ENCODE measurements around the gene DDO.

The DDO gene, protein sequence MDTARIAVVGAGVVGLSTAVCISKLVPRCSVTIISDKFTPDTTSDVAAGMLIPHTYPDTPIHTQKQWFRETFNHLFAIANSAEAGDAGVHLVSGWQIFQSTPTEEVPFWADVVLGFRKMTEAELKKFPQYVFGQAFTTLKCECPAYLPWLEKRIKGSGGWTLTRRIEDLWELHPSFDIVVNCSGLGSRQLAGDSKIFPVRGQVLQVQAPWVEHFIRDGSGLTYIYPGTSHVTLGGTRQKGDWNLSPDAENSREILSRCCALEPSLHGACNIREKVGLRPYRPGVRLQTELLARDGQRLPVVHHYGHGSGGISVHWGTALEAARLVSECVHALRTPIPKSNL

DNA sequence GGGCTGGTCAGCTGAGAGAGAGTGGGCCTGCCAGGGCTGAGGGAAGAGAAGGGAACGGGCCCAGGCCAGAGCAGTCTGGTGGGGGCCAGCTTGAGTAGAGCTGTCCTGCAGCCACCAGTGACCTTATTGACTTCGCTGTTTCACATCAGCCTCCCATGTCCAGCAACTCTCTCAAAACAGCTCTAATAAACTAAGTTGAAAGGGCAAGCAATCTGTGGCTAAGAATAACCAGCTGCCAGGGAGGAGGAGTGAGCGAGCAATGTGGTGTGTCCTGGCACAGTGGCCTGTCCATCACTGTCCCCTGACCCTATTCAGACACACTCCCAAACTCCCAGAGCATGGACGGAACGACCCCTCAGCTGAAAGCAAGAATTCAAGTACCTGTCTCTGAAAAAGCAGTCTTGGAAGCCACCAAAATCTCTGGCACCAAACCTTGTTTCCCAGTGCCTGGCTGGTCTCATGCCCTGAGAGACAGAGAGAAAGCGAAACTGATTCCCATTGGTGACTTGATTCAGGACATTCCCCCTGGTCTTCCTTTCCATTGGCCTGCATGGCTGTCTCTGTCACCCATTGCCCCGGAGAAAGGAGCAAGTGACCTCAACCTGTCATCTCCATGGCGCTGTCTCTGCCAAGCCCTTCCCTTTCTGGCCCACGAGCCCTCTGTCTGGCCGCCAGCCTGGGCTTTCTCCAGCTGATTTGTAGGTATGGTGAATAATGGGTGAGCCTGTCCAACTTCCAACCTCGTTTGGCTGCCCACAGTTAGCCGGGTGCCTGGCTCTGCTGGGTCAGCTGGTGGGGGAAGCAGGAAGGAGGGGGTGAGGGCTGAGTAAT lies at the start of gene DDO:
TSS of gene DDO (minus strand) at position 490 of the 831 bp plus-strand sequence. CDS start 2,113 bp downstream, outside the sequence.
- DNase-seq, result peak; percentile 89

DNA sequence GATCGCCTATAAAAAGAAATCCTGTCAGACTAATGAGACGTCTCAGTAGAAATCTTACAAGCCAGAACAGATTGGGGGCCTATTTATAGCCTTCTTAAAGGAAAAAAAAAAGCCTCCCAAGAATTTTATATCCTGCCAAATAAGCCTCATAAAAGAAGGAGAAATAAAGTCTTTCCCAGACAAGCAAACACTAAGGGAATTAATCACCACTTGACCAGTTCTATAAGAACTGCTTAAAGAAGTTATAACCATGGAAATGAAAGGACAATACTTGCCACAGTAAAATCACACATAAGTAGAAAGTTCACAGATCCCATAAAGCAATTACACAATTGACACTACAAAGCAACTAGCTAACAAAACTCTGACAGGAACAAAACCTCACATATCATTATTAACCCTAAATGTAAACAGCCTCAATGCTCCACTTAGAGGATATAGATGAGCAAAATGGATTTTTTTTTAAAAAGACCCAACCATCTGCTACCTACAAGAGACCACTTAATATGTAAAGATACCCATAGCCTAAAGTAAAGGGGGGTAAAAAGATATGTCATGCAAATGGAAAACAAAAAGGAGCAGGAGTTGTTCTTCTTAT lies 47.6 kb upstream of the DDO start:
- DNase-seq, result no peak

DNA sequence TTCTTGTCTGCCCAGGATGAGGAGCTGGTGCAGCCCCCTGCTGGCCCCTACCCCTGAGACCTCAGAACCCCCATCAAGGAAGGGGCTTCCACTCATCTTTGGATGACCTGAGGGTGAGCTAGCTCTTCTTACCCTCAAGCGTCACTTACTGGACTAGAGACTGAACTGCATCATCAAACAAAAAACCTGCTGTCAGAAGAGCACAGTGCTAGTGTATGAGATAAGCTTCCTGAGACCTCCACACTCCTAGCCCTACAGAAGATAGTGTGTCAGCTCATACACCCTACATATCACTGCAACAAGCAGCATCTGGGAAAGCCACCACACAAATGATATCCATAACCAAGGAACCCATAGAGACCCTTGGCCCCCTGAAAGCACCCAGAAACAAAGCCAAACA lies 46.0 kb upstream of the DDO start:
- DNase-seq, result no peak

DNA sequence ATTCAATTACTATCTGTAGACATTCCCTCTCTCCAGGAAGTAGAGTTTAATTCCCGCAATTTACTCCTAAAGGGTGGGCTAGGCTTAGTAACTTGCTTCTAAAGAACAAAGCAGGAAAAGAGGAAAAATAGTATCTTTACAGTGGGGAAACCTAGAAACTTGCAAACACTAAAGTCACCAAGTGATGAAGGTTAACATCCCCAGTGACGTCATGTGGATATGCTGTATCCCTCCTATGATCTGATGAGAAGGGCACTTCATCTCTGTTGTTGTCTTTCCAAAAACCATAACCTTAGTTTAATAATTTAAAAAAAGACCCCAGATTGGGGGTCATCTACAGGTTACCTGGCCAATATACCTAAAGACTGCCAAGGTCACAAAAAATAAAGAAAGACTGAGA lies 43.8 kb upstream of the DDO start:
- no peak for DNase-seq

DNA sequence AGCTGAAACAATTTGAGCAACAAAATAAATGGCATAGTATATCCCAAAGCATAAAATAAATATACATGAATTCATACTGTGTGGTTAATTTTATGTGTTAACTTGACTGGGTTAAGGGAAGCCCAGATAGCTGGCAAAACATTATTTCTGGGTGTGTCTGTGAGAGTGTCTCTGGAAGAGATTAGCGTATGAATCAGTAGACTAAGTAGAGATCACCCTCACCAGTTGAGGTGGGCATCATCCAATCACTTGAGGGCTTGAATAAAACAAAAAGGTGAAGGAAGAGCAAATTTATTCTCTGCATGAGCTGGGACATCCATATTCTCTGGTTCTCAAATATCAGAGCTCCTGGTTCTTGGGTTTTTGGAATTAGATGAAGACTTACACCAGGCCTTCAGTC lies 43.1 kb upstream of the DDO start:
- no peak for DNase-seq

DNA sequence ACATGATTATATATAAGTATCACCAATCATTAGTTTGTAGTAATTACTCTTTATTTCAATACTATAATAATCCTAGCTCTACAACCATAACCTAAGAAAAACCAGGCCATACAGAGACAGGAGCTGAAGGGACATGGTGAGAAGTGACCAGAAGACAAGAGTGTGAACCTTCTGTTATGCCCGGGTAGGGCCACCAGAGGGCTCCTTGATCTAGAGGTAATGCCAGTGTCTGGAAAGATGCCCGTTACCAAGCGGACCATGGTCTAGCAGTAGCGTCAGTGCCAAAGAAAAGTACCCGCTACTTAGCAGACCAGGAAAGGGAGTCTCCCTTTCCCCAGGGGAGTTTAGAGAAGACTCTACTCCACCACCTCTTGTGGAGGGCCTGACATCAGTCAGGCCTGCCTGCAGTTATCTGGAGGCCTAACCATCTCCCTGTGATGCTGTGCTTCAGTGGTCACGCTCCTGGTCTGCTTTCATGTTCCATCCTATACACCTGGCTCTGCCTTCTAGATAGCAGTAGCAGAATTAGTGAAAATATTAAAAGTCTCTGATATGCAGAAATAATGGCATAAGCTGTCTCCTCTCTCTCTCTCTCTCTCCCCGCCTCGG lies 42.3 kb upstream of the DDO start:
- DNase-seq, result peak; percentile 36

DNA sequence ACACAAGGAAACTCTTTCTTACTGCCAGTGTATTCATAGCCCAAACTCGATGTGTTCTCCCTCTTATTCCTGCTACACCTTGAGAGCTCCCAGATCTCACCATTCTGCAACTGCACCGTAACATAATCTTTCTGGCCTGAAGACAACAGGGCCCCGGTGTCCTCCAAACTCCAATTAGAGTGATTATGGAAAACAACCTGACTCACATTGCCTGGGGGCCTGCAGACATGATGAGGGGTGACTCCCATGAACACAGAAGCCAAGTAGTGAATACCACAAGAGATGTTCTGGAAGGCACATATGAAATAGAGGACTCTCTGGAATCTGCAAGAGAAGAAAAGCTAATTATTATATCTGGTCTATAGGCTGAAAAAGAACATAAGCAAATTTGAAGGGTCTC lies 41.3 kb upstream of the DDO start:
- no peak for DNase-seq

DNA sequence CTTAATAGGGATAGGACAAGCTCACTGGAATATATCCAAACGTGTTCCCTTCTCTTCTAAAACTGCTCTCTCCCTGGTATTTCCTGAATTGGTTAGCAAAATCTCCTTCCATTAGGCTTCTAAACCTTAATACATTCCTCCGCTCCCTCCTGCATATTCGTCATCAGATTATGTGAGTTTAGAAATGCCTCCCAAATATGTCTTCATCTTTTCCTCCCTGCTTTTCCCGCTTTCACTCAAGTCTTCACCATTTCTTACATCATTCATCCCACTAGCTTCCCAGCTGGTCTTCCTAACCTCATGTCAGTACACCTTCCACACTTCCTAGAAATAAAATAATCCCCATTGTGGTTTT lies 34.1 kb upstream of the DDO start:
- no peak for DNase-seq

DNA sequence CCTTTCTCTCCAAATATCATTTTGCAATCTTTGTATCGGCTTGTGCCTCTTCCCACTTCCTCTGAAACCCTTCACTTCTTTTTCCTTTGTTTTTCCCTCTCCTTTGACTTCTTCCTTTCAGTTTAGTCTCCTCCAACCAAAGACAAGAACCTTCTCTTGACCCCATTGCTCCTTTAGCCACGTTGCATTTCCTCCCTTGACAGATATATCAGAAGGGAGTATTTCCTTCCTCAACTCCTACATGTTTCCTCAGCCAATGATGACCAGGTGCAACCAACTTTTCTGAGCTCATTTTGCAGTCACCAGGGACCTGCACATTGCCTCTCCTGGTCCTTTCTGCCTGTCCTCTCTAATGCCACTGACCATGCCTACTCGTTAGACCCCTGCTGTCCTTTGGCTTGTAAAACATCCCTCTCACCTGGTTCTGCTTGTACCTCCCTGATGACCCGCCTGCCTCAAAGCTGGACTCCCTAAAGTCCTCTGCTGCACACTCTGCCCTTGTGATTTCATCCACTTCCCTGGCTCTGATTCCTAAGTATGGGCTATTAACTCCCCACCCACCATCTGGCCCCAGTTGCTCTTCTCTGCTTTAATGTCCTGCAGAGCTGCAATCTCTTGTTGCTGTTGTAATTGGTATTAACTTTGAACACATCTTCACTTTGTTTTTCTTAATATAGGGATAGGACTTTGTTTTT lies 33.6 kb upstream of the DDO start:
- peak; percentile 11 for DNase-seq

DNA sequence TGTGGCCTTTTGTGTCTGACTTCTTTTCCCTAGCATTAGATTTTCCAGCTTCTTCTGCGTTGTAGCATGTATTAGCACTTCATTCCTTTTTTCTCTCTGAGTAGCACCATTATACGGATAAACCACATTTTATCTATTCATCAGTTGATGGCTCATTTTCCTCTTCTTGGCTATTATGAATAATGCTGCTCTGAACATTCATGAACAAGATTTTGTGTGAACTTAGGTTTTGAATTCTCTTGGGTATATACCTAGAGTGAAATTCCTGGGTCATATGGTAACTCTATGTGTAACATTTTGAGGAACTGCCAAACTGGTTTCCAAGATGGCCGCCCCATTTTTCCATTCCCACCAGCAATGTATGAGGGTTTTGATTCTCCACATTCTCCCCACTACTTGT lies 32.4 kb upstream of the DDO start:
- DNase-seq, result no peak

DNA sequence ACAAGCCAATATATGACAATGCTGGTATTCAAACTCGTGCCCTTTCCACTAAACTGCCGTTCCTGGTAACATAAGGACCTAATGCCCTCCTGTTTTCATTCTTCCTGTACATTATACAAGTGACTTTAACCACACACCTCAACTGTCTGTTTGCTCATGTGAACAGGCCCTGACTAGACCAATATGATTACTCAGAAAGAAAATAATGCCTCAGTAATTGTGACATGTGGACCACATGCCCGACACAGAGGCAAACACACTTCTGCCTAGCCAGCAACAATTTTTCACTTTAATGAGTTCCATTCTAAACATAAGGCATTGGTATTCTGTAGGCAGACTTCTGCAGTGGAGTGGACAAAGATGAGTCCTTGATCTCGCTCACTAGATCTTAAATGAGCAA lies 31.0 kb upstream of the DDO start:
- no peak for DNase-seq

DNA sequence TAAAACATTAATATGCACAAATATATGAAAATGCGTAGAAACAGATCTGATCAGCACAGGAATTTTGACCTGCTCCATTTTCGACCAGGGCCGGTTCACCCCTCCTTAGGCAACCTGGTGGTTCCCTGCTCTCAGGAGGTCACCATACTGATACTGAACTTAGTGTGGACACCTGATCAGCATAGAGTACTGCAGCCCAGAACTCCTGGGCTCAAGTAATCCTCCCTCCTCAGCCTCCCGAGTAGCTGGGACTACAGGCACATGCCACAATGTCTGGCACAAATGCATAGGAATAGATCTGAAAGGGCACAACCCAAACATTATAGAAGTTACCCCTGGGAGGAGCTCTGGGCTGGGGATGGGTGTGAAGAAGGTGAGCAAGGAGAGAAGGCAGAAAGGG lies 24.7 kb upstream of the DDO start:
- DNase-seq, result no peak

DNA sequence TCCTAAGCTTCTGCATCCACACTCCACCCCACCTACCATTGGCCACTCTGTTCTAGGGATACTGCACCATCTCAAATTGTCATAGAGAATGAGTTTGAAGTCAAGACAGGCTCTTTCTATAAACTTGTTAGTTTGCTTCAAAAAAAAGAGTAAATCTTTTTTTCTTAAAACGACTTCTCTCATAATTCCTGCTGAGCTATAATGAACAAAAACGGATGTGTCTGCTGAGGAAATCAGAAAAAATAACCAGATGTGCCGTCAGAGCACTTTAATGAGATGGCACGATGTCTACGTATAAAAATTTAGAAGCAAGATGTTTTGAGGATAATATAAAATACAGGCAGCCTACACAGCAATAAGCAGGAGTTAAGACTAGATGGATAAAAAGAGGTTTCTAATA lies 24.0 kb upstream of the DDO start:
- no peak for DNase-seq

DNA sequence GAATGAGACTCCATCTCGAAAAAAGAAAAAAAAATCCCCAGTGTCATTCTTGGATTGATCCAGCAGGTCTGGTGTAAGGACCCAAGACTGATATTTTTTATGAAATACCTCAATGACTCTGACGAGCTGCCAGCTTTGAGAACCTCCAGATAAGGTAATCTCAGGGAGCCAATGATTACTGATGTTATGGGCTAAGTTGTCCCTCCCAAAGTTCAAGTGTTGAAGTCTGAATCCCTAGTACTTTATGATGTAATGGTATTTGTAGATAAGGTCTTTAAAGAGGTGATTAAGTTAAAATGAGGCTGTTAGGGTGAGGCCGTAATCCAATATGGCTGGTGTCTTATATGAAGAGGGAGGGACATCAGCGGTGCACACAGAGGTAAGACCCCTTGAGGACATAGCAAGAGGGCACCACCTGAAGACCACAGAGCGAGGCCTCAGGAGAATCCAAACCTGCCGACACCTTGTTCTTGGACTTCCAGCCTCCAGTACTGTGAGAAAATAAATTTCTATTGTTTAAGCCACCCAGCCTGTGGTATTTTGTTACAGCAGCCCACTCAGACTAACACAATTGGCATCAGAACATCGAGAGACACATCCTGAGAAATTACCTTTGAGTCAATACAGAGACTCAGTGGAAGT lies 19.7 kb upstream of the DDO start:
- no peak for DNase-seq

DNA sequence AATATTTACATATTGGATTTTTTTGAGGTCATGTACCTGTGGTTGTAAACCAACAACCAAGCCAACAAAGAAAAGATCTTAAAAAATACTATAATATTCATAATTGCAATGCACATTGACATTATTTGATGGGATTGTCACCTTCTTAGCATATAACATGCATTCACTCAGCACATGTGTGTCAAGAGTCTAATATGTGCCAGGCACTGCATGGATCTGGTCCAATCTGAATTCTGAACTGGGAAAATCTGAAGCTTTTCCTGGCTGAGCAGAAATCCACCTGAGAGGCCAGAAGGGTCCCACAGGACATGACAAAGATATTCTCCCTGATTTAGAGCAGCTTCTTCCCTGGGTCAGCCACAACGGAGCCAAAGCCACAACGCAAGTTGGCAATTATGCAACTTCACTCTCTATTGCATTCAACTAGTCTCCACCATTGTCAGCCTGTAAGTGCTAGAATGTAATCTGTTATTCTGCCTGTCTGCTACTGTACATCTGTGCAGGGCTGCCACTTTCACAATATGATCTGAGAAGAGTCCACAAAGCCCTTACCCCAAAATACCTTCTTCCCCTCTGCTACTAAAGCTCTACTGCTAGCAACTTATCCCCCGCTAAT lies 17.0 kb upstream of the DDO start:
- no peak for DNase-seq

DNA sequence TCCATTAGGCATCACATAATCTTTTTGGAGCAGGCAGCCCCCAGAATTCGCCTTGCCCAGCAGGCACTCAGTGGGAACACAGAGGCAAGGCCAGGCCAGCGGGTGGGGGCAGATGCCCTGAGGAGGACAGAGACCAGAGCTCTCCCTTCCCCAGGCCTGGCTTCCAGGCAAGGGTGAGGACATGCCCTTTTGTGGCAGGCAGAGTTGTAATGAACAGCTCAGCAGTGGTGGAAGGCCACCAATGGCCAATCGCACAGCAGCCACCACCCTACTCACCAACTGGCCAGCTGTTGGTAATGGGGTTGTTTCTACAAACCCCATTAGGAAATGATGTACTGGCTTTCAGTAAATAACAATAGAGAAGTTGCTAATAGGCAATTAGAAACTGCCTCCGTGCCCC lies 15.4 kb upstream of the DDO start:
- DNase-seq, result no peak

DNA sequence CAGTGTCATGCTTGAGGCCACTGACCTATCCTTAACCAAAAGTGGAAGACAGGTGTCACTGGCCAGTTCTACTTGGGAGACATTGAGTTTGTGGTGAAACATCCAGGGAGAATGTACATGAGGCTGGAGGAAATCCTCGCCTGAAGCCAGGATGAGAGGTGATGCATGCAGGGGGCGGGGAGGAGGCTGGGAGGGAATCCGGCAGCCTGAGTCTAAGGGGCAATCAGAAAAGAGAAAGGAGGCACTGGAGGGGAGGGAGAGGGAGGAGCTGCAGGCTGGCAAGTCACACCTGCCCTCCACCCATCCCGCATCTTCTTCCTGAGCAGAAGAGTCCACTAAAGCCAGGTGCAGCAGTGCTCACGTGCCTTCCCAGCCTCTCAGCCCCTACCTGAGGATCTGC lies 14.9 kb upstream of the DDO start:
- no peak for DNase-seq

DNA sequence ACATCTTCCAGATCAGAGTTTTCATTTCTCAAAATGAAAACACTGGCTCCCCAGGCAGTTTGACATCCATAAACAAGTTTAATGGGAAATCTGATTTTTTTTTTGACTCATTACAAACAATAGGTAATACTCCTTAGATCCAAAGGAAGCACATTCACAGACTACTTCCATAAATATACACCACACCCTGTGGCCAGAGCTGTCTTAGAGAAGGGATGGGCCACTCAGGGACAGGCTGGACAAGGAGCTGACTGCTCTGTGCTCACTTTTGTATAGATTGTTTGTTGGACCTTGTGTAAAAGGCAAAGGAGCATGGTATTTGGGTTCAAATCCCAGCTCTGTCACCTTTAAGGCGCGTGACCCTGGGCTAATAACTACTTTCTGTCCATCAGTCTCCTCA lies 12.8 kb upstream of the DDO start:
- DNase-seq, result no peak

DNA sequence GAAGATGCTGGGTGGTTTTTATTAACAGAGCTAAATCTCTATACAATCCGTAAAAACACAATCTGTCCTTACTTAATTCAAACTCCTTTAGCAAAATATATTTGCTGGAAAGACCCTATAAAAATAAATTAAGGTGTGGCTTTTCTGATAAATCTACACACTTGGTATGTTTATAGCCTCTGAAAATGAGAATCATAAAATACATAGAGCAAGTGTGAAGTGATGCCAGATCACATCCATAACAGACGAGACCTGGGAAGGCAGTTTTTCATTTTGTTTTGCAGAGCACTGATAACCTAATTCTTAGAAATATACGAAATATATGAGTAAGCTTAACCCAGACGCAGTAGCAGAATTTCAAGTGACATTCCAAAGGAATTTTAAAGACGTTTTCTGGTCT lies 10.4 kb upstream of the DDO start:
- DNase-seq, result no peak

DNA sequence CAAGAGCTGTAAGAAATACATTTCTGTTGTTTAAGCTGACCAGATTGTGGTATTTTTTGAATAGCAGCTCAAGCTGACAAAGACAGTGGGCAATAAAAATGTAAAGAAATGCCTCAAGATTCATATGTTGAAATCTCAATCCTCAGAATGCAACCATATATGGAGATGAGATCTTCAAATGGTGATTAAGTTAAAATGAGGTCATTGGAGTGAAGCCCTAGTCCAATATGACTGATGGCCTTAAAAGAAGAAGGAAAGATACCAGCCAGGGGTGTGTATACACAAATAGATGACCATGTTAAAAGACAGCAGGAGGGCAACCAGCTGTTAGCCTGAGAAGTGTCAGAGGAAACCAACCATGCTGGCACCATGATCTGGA lies 7.1 kb upstream of the DDO start:
- DNase-seq, result peak; percentile 60

DNA sequence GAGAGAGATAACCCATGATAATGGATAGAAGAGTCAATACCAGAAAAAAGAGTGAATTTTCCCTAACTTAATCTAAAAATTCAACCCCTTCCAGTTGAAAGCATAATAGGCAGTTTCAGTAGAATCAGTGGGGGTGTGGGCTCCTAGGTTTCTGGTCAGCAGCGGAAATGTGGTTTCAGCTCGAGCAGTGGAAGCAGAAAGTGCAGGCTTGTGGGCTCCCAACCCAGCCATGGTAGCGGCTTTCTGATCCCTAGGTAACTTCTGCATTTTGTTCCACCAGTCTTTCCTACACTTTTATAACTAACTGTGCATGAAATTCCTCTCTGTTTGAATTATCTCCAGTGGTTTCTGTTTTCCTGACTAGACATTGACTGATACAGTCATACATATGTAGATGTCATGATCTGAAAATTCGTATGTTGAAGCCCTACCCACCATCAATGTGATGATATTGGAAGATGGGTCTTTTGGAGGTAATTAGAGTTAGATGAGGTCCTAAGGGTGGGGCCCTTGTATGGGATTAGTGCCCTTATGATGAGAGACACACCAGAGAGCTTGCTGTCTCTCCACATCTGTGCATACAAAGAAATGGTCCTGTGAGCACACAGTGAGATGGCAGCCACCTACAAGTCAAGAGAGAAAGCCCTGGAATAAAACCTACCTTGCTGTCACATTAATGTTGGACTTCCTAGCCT lies 6.5 kb upstream of the DDO start:
- peak; percentile 38 for DNase-seq

All from suppressor macrophage treated with lipopolysaccharide for 4 hours (primary cell).